ENCODE data around the gene ATPAF1. TPM values are rescaled to one million over a fixed set of nuclear protein-coding genes. Genes with fewer than 3 reads are reported as not detected.
"Not testable (repeated sequence)": the region's sequence is repeated elsewhere in the genome, so short reads cannot be mapped to it uniquely, and the experiment has no call there.

Gene ATPAF1
- total RNA-seq, 1 donor from 2014 or later, result 24.5 TPM

- intact Hi-C loops (cut with micrococcal nuclease), result no loop called here
- Mint-ChIP-seq H3K4me1 (peaks cover 4% of the 10 kb centered on the region), H3K27ac (no peak overlapping the region), H3K9me3 (no peaks in the 10 kb centered on the region), H3K36me3 (ENCODE audit: low read depth) (peaks cover 88% of the 10 kb centered on the region), H3K4me3 (no peak overlapping the region), H3K27me3 (no peaks in the 10 kb centered on the region)
- no peak for TF ChIP-seq CTCF (IDR thresholded peaks at IDR 0.05)
- POLR2A ChIA-PET, result no interaction called here
- DNase-seq (no peak), ATAC-seq (ENCODE audit: low read depth) (no peak)
- CTCF ChIA-PET, result no interaction called here
Observed at GRCh38 chr1:46705408-46705807, 37.2 kb upstream of the ATPAF1 start.

GRCh38 chr1:46703927-46704641 lies 35.9 kb upstream of the ATPAF1 start:
- no peak for DNase-seq
- H3K4me1 Mint-ChIP-seq, result peaks cover 6% of the 10 kb centered on the region
- H3K4me3 Mint-ChIP-seq, result no peak overlapping the region
- no peak for ATAC-seq (ENCODE audit: low read depth)
- ChIA-PET CTCF (no interaction called here), POLR2A (interaction anchor here (0.6 to 0.7 kb wide), 3 partner anchors 22 to 100 kb away, joined by 3 to 7 read pairs (median 5); partner anchors contain the start of gene MKNK1)
- no peaks in the 10 kb centered on the region for H3K27me3 Mint-ChIP-seq
- H3K9me3 Mint-ChIP-seq, result no peaks in the 10 kb centered on the region
- TF ChIP-seq CTCF (IDR thresholded peaks at IDR 0.05), result no peak
- intact Hi-C loops (cut with micrococcal nuclease), result no loop called here
- H3K36me3 Mint-ChIP-seq (ENCODE audit: low read depth), result peaks cover 89% of the 10 kb centered on the region
- no peak overlapping the region for H3K27ac Mint-ChIP-seq

GRCh38 chr1:46699666-46700065 lies 31.5 kb upstream of the ATPAF1 start:
- intact Hi-C loops (cut with micrococcal nuclease), result no loop called here
- H3K27me3 Mint-ChIP-seq, result no peaks in the 10 kb centered on the region
- DNase-seq (no peak), ATAC-seq (ENCODE audit: low read depth) (no peak)
- TF ChIP-seq CTCF (IDR thresholded peaks at IDR 0.05), result no peak
- peaks cover 8% of the 10 kb centered on the region for H3K4me1 Mint-ChIP-seq
- ChIA-PET CTCF (no interaction called here), POLR2A (no interaction called here)
- peaks cover 90% of the 10 kb centered on the region for H3K36me3 Mint-ChIP-seq (ENCODE audit: low read depth)
- no peak overlapping the region for H3K27ac Mint-ChIP-seq
- H3K4me3 Mint-ChIP-seq, result no peak overlapping the region
- H3K9me3 Mint-ChIP-seq, result peaks cover 4% of the 10 kb centered on the region

- no peaks in the 10 kb centered on the region for H3K27me3 Mint-ChIP-seq
- ATAC-seq (ENCODE audit: low read depth) (no peak), DNase-seq (no peak)
- peaks cover 86% of the 10 kb centered on the region for H3K36me3 Mint-ChIP-seq (ENCODE audit: low read depth)
- ChIA-PET CTCF (no interaction called here), POLR2A (no interaction called here)
- no peak for TF ChIP-seq CTCF (IDR thresholded peaks at IDR 0.05)
- H3K4me1 Mint-ChIP-seq, result peaks cover 7% of the 10 kb centered on the region
- H3K27ac Mint-ChIP-seq, result no peak overlapping the region
- intact Hi-C loops (cut with micrococcal nuclease), result no loop called here
- peaks cover 4% of the 10 kb centered on the region for H3K9me3 Mint-ChIP-seq
- H3K4me3 Mint-ChIP-seq, result no peak overlapping the region
Observed at GRCh38 chr1:46697053-46697452, 28.9 kb upstream of the ATPAF1 start.

GRCh38 chr1:46694676-46695075 lies 26.5 kb upstream of the ATPAF1 start:
- CTCF ChIA-PET; H3K27ac Mint-ChIP-seq; intact Hi-C loops (cut with micrococcal nuclease); DNase-seq; H3K9me3 Mint-ChIP-seq; H3K4me3 Mint-ChIP-seq; ATAC-seq (ENCODE audit: low read depth); H3K4me1 Mint-ChIP-seq; H3K27me3 Mint-ChIP-seq; POLR2A ChIA-PET: not testable (repeated sequence)
- peaks cover 89% of the 10 kb centered on the region for H3K36me3 Mint-ChIP-seq (ENCODE audit: low read depth)

Data from activated B cell treated with CpG ODN at 0.5 μM for 24 hours (primary cell).